Vagina (tissue), 2 donors: Measurements from ENCODE around the gene KAT5.

ENCODE experiments used
- CTCF ChIP-seq, 3 experiments: fragments of 450-650 bp in 2 of 3; fragments of 200-600 bp in 1 of 3; sonication (generic) in 1 of 3; IDR thresholded peaks; one replicate each; pipeline ENCODE4 v1.5.1; 2017 to 2019; ENCODE audit warnings: antibody characterized with exemption in 3 of 3, mild to moderate bottlenecking in 2 of 3, moderate library complexity in 2 of 3
- POLR2A ChIP-seq, 2 donors: fragments of 450-650 bp; IDR thresholded peaks; one replicate each; pipeline ENCODE4 v1.6.1; 2017; ENCODE audit warnings: antibody characterized with exemption in 2 of 2, mild to moderate bottlenecking in 2 of 2, moderate library complexity in 2 of 2
- POLR2AphosphoS5 ChIP-seq, 2 donors: sonication (generic); formaldehyde crosslinking; IDR thresholded peaks; one replicate each; pipeline ENCODE4 v1.9.0; 2017; ENCODE audit warnings: antibody characterized with exemption in 2 of 2, mild to moderate bottlenecking in 2 of 2, low read depth in 1 of 2; ENCODE audit not compliant: insufficient read depth in 1 of 2

DNA sequence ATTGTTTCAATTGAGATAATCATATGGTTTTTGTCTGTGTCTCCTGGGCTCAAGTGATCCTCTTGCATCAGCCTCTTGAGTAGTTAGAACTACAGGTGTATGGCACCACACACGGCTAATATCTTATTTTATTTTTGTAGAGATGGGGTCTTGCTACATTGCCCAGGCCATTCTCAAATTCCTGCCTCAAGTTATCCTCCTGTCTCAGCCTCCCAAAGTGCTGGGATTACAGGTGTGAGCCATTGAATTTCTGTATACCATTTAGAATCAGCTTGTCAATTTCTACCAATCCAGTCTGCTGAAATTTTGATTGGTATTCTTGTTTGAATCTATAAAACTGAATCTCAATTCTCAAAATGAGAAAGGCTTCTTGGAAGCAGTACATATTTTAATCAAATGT, 10.4 kb upstream of the KAT5 start:
- TF ChIP-seq CTCF (IDR thresholded peaks at IDR 0.05) (no peak), POLR2AphosphoS5 (IDR thresholded peaks at IDR 0.05; ENCODE audit: insufficient read depth in 1 of 2, low read depth in 1 of 2) (no peak), POLR2A (IDR thresholded peaks at IDR 0.05) (no peak)
